HFF-Myc (cell line): Measurements from ENCODE around the gene KBTBD8.

Experiments
- DNase-seq: peaks from one replicate; pipeline ENCODE4 v3.0.0-alpha.2; 2011; ENCODE audit warnings: low read depth; ENCODE audit errors: extremely low read depth
- H3K4me3 ChIP-seq: replicated peaks from 2 replicates; pipeline ENCODE4 v1.5.1; 2011; ENCODE audit warnings: low read depth, mild to moderate bottlenecking, control low read depth, low read length
- TF ChIP-seq, protein P1 (sequence below): IDR thresholded peaks from 2 replicates; pipeline ENCODE4 v1.5.1; 2012; ENCODE audit warnings: mild to moderate bottlenecking, low read depth, low read length, control low read depth; ENCODE audit errors: missing control alignments

KBTBD8 gene

GRCh38 chr3:67031986-67032385, 33.9 kb downstream of the KBTBD8 start:
- TF ChIP-seq, protein P1, sequence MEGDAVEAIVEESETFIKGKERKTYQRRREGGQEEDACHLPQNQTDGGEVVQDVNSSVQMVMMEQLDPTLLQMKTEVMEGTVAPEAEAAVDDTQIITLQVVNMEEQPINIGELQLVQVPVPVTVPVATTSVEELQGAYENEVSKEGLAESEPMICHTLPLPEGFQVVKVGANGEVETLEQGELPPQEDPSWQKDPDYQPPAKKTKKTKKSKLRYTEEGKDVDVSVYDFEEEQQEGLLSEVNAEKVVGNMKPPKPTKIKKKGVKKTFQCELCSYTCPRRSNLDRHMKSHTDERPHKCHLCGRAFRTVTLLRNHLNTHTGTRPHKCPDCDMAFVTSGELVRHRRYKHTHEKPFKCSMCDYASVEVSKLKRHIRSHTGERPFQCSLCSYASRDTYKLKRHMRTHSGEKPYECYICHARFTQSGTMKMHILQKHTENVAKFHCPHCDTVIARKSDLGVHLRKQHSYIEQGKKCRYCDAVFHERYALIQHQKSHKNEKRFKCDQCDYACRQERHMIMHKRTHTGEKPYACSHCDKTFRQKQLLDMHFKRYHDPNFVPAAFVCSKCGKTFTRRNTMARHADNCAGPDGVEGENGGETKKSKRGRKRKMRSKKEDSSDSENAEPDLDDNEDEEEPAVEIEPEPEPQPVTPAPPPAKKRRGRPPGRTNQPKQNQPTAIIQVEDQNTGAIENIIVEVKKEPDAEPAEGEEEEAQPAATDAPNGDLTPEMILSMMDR = no peak
- no peak for DNase-seq
- no peak overlapping the region for H3K4me3 ChIP-seq

DNA sequence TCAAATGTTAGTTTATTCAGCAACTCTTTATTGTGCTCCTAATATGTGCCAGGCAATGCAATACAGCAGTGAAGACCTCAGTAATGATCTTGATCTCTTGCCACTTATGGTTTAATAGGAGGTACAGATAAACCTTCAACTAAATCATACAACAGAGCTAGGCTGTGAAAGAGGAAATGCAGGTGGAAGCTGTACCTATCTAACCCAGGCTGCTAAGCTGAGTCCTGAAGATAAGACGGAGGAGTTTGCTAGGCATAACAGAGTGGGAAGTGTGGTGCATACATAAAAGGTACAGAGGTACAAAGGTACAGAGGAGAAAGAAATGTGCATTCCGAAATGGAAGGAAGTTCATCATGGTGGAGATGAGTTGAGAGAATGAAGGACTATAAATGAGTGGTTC, 35.0 kb downstream of the KBTBD8 start:
- TF ChIP-seq, protein P1 = no peak
- no peak overlapping the region for H3K4me3 ChIP-seq
- DNase-seq = no peak

- TF ChIP-seq, protein P1 = no peak
- H3K4me3 ChIP-seq = no peak overlapping the region
- no peak for DNase-seq
Measured at GRCh38 chr3:67034371-67034770, 36.3 kb downstream of the KBTBD8 start.

- no peak for DNase-seq
- TF ChIP-seq, protein P1 = no peak
- no peak overlapping the region for H3K4me3 ChIP-seq
Measured at GRCh38 chr3:67037615-67038014, 39.5 kb downstream of the KBTBD8 start.

- H3K4me3 ChIP-seq = no peak overlapping the region
- DNase-seq = no peak
- TF ChIP-seq, protein P1 = no peak
Measured at GRCh38 chr3:67044295-67044694, 46.2 kb downstream of the KBTBD8 start.

- TF ChIP-seq, protein P1 = no peak
Measured at GRCh38 chr3:67044955-67045354, 46.8 kb downstream of the KBTBD8 start.

DNA sequence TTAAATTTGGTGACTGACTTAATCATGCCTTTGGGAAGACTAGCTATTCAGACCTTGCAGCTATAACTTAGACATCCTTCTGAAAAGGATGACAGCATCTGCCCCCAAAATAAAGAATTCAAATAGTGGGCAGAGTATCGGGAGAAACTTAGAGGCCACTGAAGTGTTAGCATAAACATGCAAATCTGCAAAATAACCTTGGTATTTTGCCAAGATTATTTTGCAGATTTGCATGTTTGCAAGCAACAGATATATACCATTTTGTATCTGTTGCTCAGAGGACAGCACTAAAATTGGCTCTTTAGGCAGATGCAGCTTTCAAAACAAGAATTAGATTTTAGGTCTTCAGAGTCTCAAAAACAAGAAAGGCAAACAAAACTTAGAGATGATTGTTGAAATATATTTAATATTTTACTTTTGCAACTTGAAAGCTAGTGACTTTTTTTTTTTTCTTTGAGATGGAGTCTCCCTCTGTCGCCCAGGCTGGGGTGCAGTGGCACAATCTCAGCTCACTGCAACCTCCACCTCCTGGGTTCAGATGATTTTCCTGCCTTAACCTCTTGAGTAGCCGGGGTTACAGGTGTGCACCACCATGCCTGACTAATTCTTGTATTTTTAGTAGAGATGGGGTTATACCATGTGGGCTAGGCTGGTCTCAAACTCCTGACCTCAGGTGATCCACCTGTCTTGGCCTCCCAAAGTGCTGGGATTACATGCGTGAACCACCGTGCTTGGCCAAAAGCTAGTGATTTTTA, 47.8 kb downstream of the KBTBD8 start:
- DNase-seq = no peak
- H3K4me3 ChIP-seq = no peak overlapping the region
- TF ChIP-seq, protein P1 = no peak

More at GRCh38 chr3:67044955-67045354, 46.8 kb downstream of the KBTBD8 start:
- DNase-seq = no peak
- no peak overlapping the region for H3K4me3 ChIP-seq
